ENCODE results near the gene TEC.

GRCh38 chr4:48235050-48235449 lies 34.6 kb downstream of the TEC start:
- TF ChIP-seq, protein P1, sequence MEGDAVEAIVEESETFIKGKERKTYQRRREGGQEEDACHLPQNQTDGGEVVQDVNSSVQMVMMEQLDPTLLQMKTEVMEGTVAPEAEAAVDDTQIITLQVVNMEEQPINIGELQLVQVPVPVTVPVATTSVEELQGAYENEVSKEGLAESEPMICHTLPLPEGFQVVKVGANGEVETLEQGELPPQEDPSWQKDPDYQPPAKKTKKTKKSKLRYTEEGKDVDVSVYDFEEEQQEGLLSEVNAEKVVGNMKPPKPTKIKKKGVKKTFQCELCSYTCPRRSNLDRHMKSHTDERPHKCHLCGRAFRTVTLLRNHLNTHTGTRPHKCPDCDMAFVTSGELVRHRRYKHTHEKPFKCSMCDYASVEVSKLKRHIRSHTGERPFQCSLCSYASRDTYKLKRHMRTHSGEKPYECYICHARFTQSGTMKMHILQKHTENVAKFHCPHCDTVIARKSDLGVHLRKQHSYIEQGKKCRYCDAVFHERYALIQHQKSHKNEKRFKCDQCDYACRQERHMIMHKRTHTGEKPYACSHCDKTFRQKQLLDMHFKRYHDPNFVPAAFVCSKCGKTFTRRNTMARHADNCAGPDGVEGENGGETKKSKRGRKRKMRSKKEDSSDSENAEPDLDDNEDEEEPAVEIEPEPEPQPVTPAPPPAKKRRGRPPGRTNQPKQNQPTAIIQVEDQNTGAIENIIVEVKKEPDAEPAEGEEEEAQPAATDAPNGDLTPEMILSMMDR (conservative IDR thresholded peaks at IDR 0.05; ENCODE audit: low read length): no peak
- TF ChIP-seq EZH2phosphoT487 (IDR thresholded peaks at IDR 0.05; ENCODE audit: borderline replicate concordance, low read depth, low read length): no peak
